Mesenchymal stem cell (in vitro differentiated cells and primary cell): Measurements from ENCODE around the gene SNCB.

Experiments used
- DNase-seq: peaks from one replicate; pipeline ENCODE4 v3.0.0-alpha.2; 2013
- H2AFZ ChIP-seq: one replicate; pipeline ENCODE4 v1.6.1; 2013; ENCODE audit warnings: low read depth, mild to moderate bottlenecking, control low read depth, inconsistent platforms, low read length, moderate library complexity
- H2AK5ac ChIP-seq: 2 replicates; pipeline ENCODE4 v1.6.1; 2013; ENCODE audit warnings: low read length, moderate library complexity, mild to moderate bottlenecking, inconsistent platforms; ENCODE audit not compliant: severe bottlenecking
- H2BK120ac ChIP-seq: one replicate; pipeline ENCODE4 v1.6.1; 2013; ENCODE audit warnings: low read depth, mild to moderate bottlenecking, inconsistent platforms, low read length, moderate library complexity
- H2BK12ac ChIP-seq, 2 experiments: one replicate each; pipeline ENCODE4 v1.6.1; 2013; ENCODE audit warnings: inconsistent platforms in 2 of 2, low read length in 2 of 2, mild to moderate bottlenecking in 2 of 2, moderate library complexity in 2 of 2, control low read depth in 1 of 2
- H2BK15ac ChIP-seq: one replicate; pipeline ENCODE4 v1.6.1; 2013; ENCODE audit warnings: mild to moderate bottlenecking, low read depth, inconsistent platforms; ENCODE audit not compliant: poor library complexity, severe bottlenecking
- H2BK5ac ChIP-seq: 2 replicates; pipeline ENCODE4 v1.6.1; 2013; ENCODE audit warnings: low read depth, mild to moderate bottlenecking, low read length, control low read depth, inconsistent platforms; ENCODE audit not compliant: poor library complexity, severe bottlenecking
- H3K14ac ChIP-seq, 2 experiments: one replicate each; pipeline ENCODE4 v1.6.1; 2013; ENCODE audit warnings: inconsistent platforms in 2 of 2, low read length in 2 of 2, control low read depth in 1 of 2, mild to moderate bottlenecking in 1 of 2, moderate library complexity in 1 of 2
- H3K18ac ChIP-seq, 2 experiments: one replicate each; pipeline ENCODE4 v1.6.1; 2013; ENCODE audit warnings: inconsistent platforms in 2 of 2, low read length in 2 of 2, control low read depth in 1 of 2, low read depth in 1 of 2, mild to moderate bottlenecking in 1 of 2
- H3K23ac ChIP-seq, 2 experiments: one replicate each; pipeline ENCODE4 v1.6.1; 2013; ENCODE audit warnings: inconsistent platforms in 2 of 2, low read length in 2 of 2, mild to moderate bottlenecking in 2 of 2, moderate library complexity in 2 of 2, control low read depth in 1 of 2
- H3K27ac ChIP-seq: 2 replicates; pipeline ENCODE4 v1.5.1; 2013; ENCODE audit warnings: mild to moderate bottlenecking, moderate library complexity, low read length, control low read depth, inconsistent platforms; ENCODE audit not compliant: poor library complexity, severe bottlenecking
- H3K27me3 ChIP-seq, 2 experiments: 2 replicates each; pipeline versions ENCODE4 v1.6.1 to v1.7.0; 2013; ENCODE audit warnings: low read length in 2 of 2, mild to moderate bottlenecking in 2 of 2, moderate library complexity in 2 of 2, control low read depth in 1 of 2, inconsistent platforms in 1 of 2; ENCODE audit not compliant: control insufficient read depth in 1 of 2, insufficient read depth in 1 of 2
- H3K36me3 ChIP-seq, 2 experiments: 2 replicates each; pipeline versions ENCODE4 v1.6.1 to v1.7.0; 2013; ENCODE audit warnings: low read length in 2 of 2, control low read depth in 1 of 2, inconsistent platforms in 1 of 2, low read depth in 1 of 2, mild to moderate bottlenecking in 1 of 2; ENCODE audit not compliant: insufficient read depth in 2 of 2, control insufficient read depth in 1 of 2
- H3K4ac ChIP-seq, 2 experiments: one replicate each; pipeline ENCODE4 v1.6.1; 2013; ENCODE audit warnings: inconsistent platforms in 2 of 2, low read length in 2 of 2, mild to moderate bottlenecking in 2 of 2, moderate library complexity in 2 of 2, control low read depth in 1 of 2, low read depth in 1 of 2
- H3K4me1 ChIP-seq: 2 replicates; pipeline ENCODE4 v1.6.1; 2013; ENCODE audit warnings: low read depth, low read length, control low read depth; ENCODE audit not compliant: control insufficient read depth, insufficient read depth
- H3K4me2 ChIP-seq: 2 replicates; pipeline ENCODE4 v1.6.1; 2013; ENCODE audit warnings: low read length, mild to moderate bottlenecking, inconsistent platforms; ENCODE audit not compliant: poor library complexity, severe bottlenecking
- H3K4me3 ChIP-seq, 2 experiments: 2 replicates each; pipeline versions ENCODE4 v1.5.1 to v1.7.0; 2013; ENCODE audit warnings: low read length in 2 of 2, mild to moderate bottlenecking in 2 of 2, control low read depth in 1 of 2, low read depth in 1 of 2; ENCODE audit not compliant: insufficient read depth in 1 of 2
- H3K79me1 ChIP-seq: replicated peaks from 2 replicates; pipeline ENCODE4 v1.6.1; 2013; ENCODE audit warnings: mild to moderate bottlenecking, control low read depth, low read length, inconsistent platforms; ENCODE audit not compliant: poor library complexity, severe bottlenecking
- H3K9ac ChIP-seq: 2 replicates; pipeline ENCODE4 v1.7.0; 2013; ENCODE audit warnings: mild to moderate bottlenecking, low read length, moderate library complexity
- H3K9me3 ChIP-seq: 2 replicates; pipeline ENCODE4 v1.7.0; 2013; ENCODE audit warnings: mild to moderate bottlenecking, low read length; ENCODE audit not compliant: control insufficient read depth
- H4K8ac ChIP-seq: one replicate; pipeline ENCODE4 v1.6.1; 2013; ENCODE audit warnings: inconsistent platforms, mild to moderate bottlenecking, low read length, moderate library complexity
- H4K91ac ChIP-seq: one replicate; pipeline ENCODE4 v1.6.1; 2013; ENCODE audit warnings: mild to moderate bottlenecking, low read length, inconsistent platforms
- WGBS: methylation state at CpG from one replicate; pipeline ENCODE4 v1.1.7; 2013; ENCODE audit warnings: mixed read lengths; 5-methylcytosine and 5-hydroxymethylcytosine counted together

The SNCB gene

DNA sequence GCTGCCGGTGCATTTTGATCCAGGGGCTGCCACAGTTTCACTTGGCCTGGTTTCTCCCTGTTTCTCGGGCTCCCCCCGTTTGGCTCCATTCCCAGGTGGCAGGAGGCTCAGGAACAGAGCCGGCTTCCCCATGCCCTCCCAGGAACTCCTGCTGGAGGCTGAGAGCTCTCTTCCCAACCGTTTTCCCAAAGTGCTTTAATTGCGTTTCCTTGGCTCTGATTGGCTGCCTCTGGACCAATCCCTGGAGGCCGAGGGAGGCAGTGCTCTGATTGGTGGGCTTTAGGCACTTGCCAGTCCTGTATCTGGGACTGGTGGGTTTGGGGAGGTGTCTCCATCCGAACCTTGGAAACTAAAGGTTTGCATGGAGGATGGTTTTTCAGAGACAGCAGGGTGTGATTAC lies 21.8 kb upstream of the SNCB start:
- no peak overlapping the region for H2BK5ac ChIP-seq
- H3K27ac ChIP-seq = no peak overlapping the region
- H2BK15ac ChIP-seq = no peak overlapping the region
- no peak overlapping the region for H3K23ac ChIP-seq
- H3K4me1 ChIP-seq = peaks cover 27% of the 10 kb centered on the region
- peaks cover 46 to 58% of the 10 kb centered on the region in 2 experiments for H3K36me3 ChIP-seq
- no peak overlapping the region for H2AK5ac ChIP-seq
- DNase-seq = no peak
- no peak overlapping the region for H3K4me2 ChIP-seq
- H3K4me3 ChIP-seq = no peak overlapping the region
- peaks cover 39% of the 10 kb centered on the region for H3K79me1 ChIP-seq
- 82% methylated on average over 7 of the region's 8 CpGs for WGBS
- H3K18ac ChIP-seq = no peak overlapping the region
- H3K4ac ChIP-seq = no peak overlapping the region
- no peak overlapping the region for H3K9ac ChIP-seq
- no peak overlapping the region for H2BK12ac ChIP-seq
- H4K91ac ChIP-seq = no peak overlapping the region
- no peak overlapping the region for H4K8ac ChIP-seq
- no peaks in the 10 kb centered on the region for H3K9me3 ChIP-seq
- H2BK120ac ChIP-seq = no peak overlapping the region
- no peak overlapping the region for H2AFZ ChIP-seq
- H3K14ac ChIP-seq = no peak overlapping the region
- H3K27me3 ChIP-seq = no peaks in the 10 kb centered on the region

DNA sequence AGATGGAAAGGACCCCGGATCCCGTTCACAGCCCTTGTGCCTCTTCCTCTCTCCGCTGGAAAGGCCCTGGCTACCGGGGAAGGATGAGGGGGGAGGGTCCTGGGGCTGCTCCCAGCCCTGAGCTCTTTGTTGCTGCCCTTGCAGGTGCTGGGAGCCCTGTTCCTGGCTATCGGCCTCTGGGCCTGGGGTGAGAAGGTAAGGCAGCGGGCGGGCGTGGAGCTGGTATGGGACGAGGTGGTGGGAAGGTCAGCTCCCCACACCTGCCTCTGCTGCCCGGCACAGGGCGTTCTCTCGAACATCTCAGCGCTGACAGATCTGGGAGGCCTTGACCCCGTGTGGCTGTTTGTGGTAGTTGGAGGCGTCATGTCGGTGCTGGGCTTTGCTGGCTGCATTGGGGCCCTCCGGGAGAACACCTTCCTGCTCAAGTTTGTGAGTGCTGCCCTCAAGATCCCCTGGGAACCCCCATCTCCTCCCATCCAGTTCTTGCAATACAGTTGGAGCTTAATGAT lies 21.2 kb upstream of the SNCB start:
- DNase-seq = no peak
- Histone ChIP-seq H2BK5ac (no peak overlapping the region), H3K4ac (no peak overlapping the region), H3K4me2 (no peak overlapping the region), H2BK120ac (no peak overlapping the region), H3K79me1 (peaks cover 39% of the 10 kb centered on the region), H2BK15ac (no peak overlapping the region), H3K36me3 (peaks cover 40 to 52% of the 10 kb centered on the region in 2 experiments), H3K18ac (no peak overlapping the region), H3K9me3 (no peaks in the 10 kb centered on the region), H3K14ac (no peak overlapping the region), H3K27ac (no peak overlapping the region), H4K91ac (no peak overlapping the region), H3K23ac (no peak overlapping the region), H3K4me1 (peaks cover 31% of the 10 kb centered on the region), H3K9ac (no peak overlapping the region), H4K8ac (no peak overlapping the region), H3K4me3 (no peak overlapping the region), H2BK12ac (no peak overlapping the region), H2AFZ (no peak overlapping the region), H3K27me3 (no peaks in the 10 kb centered on the region), H2AK5ac (no peak overlapping the region)
- 92% methylated on average over 17 of the region's 17 CpGs for WGBS

DNA sequence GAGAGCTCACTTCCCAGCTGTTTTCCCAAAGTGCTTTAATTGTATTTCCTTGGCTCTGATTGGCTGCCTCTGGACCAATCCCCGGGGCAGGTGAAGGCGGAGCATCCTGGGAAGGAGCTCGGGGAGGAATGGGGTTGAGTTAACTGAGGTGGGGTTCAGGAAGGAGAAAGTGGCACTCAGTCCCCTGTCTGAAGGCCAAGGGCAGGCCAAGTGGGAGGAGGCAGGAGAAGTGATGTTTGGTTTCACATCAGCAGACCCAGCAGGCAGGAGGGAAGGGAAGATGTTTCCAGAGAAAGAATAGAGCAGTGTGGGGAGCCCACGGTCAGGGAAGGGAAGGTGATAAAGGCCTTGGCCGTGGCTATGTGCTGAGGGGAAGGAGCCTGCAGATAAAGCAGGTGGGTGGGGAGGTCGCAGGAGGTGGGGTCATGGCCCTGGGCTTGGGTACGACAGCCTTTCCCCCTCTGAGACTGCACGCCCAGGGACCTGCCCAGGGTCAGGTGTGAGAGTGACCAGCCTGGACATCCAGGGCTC lies 20.1 kb upstream of the SNCB start:
- Histone ChIP-seq H2BK12ac (no peak overlapping the region), H3K14ac (no peak overlapping the region), H2AK5ac (no peak overlapping the region), H3K4ac (no peak overlapping the region), H4K91ac (no peak overlapping the region), H3K9me3 (no peaks in the 10 kb centered on the region), H4K8ac (no peak overlapping the region), H2BK5ac (no peak overlapping the region), H2BK15ac (no peak overlapping the region), H3K23ac (no peak overlapping the region), H3K36me3 (peaks cover 29 to 41% of the 10 kb centered on the region in 2 experiments), H2AFZ (no peak overlapping the region), H3K9ac (no peak overlapping the region), H2BK120ac (no peak overlapping the region), H3K4me3 (no peak overlapping the region), H3K27me3 (no peaks in the 10 kb centered on the region), H3K79me1 (peaks cover 39% of the 10 kb centered on the region), H3K27ac (no peak overlapping the region), H3K4me1 (peaks cover 34% of the 10 kb centered on the region), H3K4me2 (no peak overlapping the region), H3K18ac (no peak overlapping the region)
- DNase-seq = no peak
- WGBS = 85% methylated on average over 8 of the region's 8 CpGs

DNA sequence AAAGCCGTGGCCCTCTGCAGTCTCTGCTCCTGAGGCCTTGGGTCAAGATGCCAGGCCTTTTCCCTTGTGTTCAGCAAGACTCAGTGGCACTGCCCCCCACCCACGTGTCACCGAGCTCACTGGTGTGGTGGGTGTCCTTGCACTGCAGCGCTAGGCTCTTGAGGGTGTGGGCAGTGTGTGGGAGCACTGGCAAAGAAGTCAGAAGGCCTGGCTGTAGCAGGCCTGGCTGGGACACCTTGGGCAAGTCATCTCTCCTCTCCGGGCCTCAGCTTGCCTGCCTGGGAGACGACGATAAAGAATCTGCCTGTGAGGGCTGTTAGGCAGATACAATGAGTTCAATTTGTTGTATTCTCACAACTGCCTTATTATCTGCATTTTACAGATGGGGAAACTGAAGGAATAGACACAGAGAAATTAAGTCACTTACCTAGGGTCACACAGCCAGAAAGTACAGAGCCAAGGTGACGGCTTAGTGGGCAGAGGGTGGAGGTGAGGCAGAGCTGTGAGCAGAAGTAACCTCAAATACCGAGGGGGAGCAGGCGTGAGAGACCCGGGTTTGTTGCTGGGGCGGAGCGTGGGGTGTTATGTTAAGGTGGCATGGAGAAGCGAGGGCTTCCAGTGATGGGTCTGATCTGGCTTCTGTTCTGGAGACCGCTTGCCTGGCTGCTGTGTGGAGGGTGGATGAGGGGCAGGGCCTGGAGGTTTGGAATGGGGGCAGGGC lies 18.3 kb upstream of the SNCB start:
- H4K8ac ChIP-seq = no peak overlapping the region
- 89% methylated on average over 13 of the region's 15 CpGs for WGBS

More for the DNA sequence above, 18.3 kb upstream of the SNCB start:
- Histone ChIP-seq H3K18ac (peak overlapping the region in 1 of 2 experiments; percentile 85), H3K4me1 (peaks cover 35% of the 10 kb centered on the region), H2BK15ac (no peak overlapping the region), H3K27me3 (no peaks in the 10 kb centered on the region), H3K4me2 (peak overlapping the region; percentile 87), H3K27ac (no peak overlapping the region), H3K4me3 (peak overlapping the region; percentile 77 to 93), H3K79me1 (peaks cover 35% of the 10 kb centered on the region), H3K4ac (peak overlapping the region; percentile 0 to 16), H3K23ac (no peak overlapping the region), H2AFZ (no peak overlapping the region), H2AK5ac (no peak overlapping the region), H2BK12ac (no peak overlapping the region), H2BK120ac (no peak overlapping the region), H4K91ac (no peak overlapping the region), H3K9me3 (no peaks in the 10 kb centered on the region), H3K36me3 (peaks cover 12 to 23% of the 10 kb centered on the region in 2 experiments), H3K14ac (peak overlapping the region in 1 of 2 experiments; percentile 14), H3K9ac (peak overlapping the region; percentile 95), H2BK5ac (no peak overlapping the region)
- no peak for DNase-seq
